Endothelial cell of umbilical vein (primary cell): ENCODE measurements around the gene FAM133A. TPM values are rescaled to one million over a fixed set of nuclear protein-coding genes. Genes with fewer than 3 reads are reported as not detected.

Experiments used
- BruUV-seq: library from RNA; stranded (reverse); fragments of 400-500 nt; replicated peaks from 2 replicates; lab custom pipeline; 2021; lab: Mats Ljungman, UMichigan
- CTCF ChIA-PET: fragments of 300-600, 350-600 bp; sonication (Branson Sonifier 250); formaldehyde crosslinking; loops from one replicate; lab custom pipeline; 2021; ENCODE audit warnings: antibody characterized with exemption, inconsistent platforms; lab: Charles Lee
- POLR2A ChIA-PET: fragments of 300-600, 350-600 bp; sonication (Branson Sonifier 250); formaldehyde crosslinking; loops from one replicate; lab custom pipeline; 2021; ENCODE audit warnings: antibody characterized with exemption, inconsistent platforms; lab: Charles Lee
- DNase-seq: peaks from one replicate; pipeline ENCODE4 v3.0.0-alpha.2; 2011; ENCODE audit warnings: low read depth, low spot score
- FAIRE-seq: peaks from 2 replicates; lab custom pipeline; 2011; peaks lifted over from hg19 to GRCh38; lab: Jason Lieb, UNC
- H2AFZ ChIP-seq: 2 replicates; pipeline ENCODE4 v1.6.0; 2012; ENCODE audit warnings: low read depth, low read length, control low read depth, inconsistent platforms
- H3K27ac ChIP-seq: 2 replicates; pipeline ENCODE4 v1.5.1; 2011; ENCODE audit warnings: low read depth, mild to moderate bottlenecking, control low read depth, low read length, moderate library complexity; ENCODE audit not compliant: insufficient read depth
- H3K27me3 ChIP-seq, 2 experiments: 2 replicates each; pipeline versions ENCODE4 v1.6.0 to v1.6.1; 2011; ENCODE audit warnings: low read length in 2 of 2, mixed read lengths in 1 of 2; ENCODE audit not compliant: control insufficient read depth in 2 of 2, insufficient read depth in 2 of 2
- H3K36me3 ChIP-seq, 2 experiments: 2 replicates in 1 of 2; 3 replicates in 1 of 2; pipeline ENCODE4 v1.5.1; 2011; ENCODE audit warnings: low read length in 2 of 2, mild to moderate bottlenecking in 1 of 2, moderate library complexity in 1 of 2; ENCODE audit not compliant: control insufficient read depth in 2 of 2, insufficient read depth in 2 of 2; ENCODE audit errors: extremely low read depth in 1 of 2
- H3K4me1 ChIP-seq: 3 replicates; pipeline ENCODE4 v1.5.1; 2011; ENCODE audit warnings: mild to moderate bottlenecking, low read length; ENCODE audit not compliant: control insufficient read depth, insufficient read depth; ENCODE audit errors: extremely low read depth
- H3K4me2 ChIP-seq: 2 replicates; pipeline ENCODE4 v1.6.1; 2011; ENCODE audit warnings: low read length, control low read depth, mixed read lengths; ENCODE audit not compliant: insufficient read depth
- H3K4me3 ChIP-seq, 3 experiments: fragments of 200-600 bp in 1 of 3; sonication (generic), shearing (Covaris generic) in 1 of 3; replicated peaks in 1 of 3; 2 replicates each; pipeline ENCODE4 v1.5.1; 2011 to 2016; ENCODE audit warnings: control low read depth in 3 of 3, low read length in 3 of 3, mild to moderate bottlenecking in 2 of 3, inconsistent platforms in 1 of 3, low read depth in 1 of 3, moderate library complexity in 1 of 3; ENCODE audit not compliant: insufficient read depth in 1 of 3
- H3K79me2 ChIP-seq: 2 replicates; pipeline ENCODE4 v1.6.0; 2012; ENCODE audit warnings: low read length, inconsistent platforms; ENCODE audit not compliant: control insufficient read depth, insufficient read depth
- H3K9ac ChIP-seq: replicated peaks from 2 replicates; pipeline ENCODE3; 2011; ENCODE audit warnings: low read length, control low read depth; ENCODE audit not compliant: insufficient read depth; ENCODE audit errors: extremely low read depth
- H3K9me1 ChIP-seq: replicated peaks from 3 replicates; pipeline ENCODE4 v1.6.0; 2011; ENCODE audit warnings: mild to moderate bottlenecking, low read length; ENCODE audit not compliant: control insufficient read depth, insufficient read depth; ENCODE audit errors: extremely low read depth
- H3K9me3 ChIP-seq: replicated peaks from 2 replicates; pipeline ENCODE4 v1.5.1; 2012; ENCODE audit warnings: low read length, inconsistent platforms; ENCODE audit not compliant: control insufficient read depth, insufficient read depth
- H4K20me1 ChIP-seq: replicated peaks from 2 replicates; pipeline ENCODE3; 2011; ENCODE audit warnings: mild to moderate bottlenecking, low read length; ENCODE audit not compliant: control insufficient read depth, insufficient read depth; ENCODE audit errors: extremely low read depth
- CTCF ChIP-seq, 2 donors: IDR thresholded peaks; 1 replicate in 1 of 2; 2 replicates in 1 of 2; pipeline ENCODE4 v1.5.1; 2011; ENCODE audit warnings: low read length in 2 of 2, mild to moderate bottlenecking in 2 of 2, moderate library complexity in 2 of 2, control low read depth in 1 of 2, inconsistent platforms in 1 of 2, low read depth in 1 of 2; ENCODE audit not compliant: insufficient read depth in 1 of 2; ENCODE audit errors: extremely low read depth in 1 of 2
- EZH2 ChIP-seq: IDR thresholded peaks from 2 replicates; pipeline ENCODE4 v1.6.1; 2012; ENCODE audit warnings: borderline replicate concordance, low read depth, mild to moderate bottlenecking, moderate library complexity, low read length, inconsistent platforms; ENCODE audit not compliant: severe bottlenecking
- FOS ChIP-seq: IDR thresholded peaks from 2 replicates; pipeline ENCODE4 v1.6.1; 2011; ENCODE audit warnings: mild to moderate bottlenecking, low read length, moderate library complexity, borderline replicate concordance; ENCODE audit not compliant: insufficient read depth
- GATA2 ChIP-seq: IDR thresholded peaks from 2 replicates; pipeline ENCODE4 v1.7.0; 2011; ENCODE audit warnings: low read depth, mild to moderate bottlenecking, moderate library complexity, mixed read lengths, low read length; ENCODE audit not compliant: insufficient read length, insufficient read depth
- JUN ChIP-seq: IDR thresholded peaks from 2 replicates; pipeline ENCODE4 v1.6.1; 2011; ENCODE audit warnings: borderline replicate concordance, low read depth; ENCODE audit not compliant: insufficient read length, insufficient read depth
- MAX ChIP-seq: IDR thresholded peaks from 2 replicates; pipeline ENCODE4 v1.6.1; 2011; ENCODE audit not compliant: insufficient read depth, insufficient read length
- MYC ChIP-seq: IDR thresholded peaks from one replicate; pipeline ENCODE4 v1.6.1; 2011; ENCODE audit warnings: mild to moderate bottlenecking, low read depth, low read length
- POLR2A ChIP-seq: IDR thresholded peaks from 2 replicates; pipeline ENCODE4 v1.6.1; 2012; ENCODE audit warnings: low read depth, mild to moderate bottlenecking, control low read depth, low read length
- POLR2AphosphoS5 ChIP-seq: IDR thresholded peaks from 2 replicates; pipeline ENCODE4 v1.6.1; 2012; ENCODE audit warnings: low read depth, mild to moderate bottlenecking, control low read depth, low read length, moderate library complexity; ENCODE audit not compliant: insufficient read depth
- dilution Hi-C: fragments of 300-500 bp; cut with MboI; formaldehyde crosslinking; loops from one replicate; pipeline ENCODE4 v1.15.0; 2019; ENCODE audit warnings: low sequenced_read_pairs; ENCODE audit not compliant: extremely low pct_ligation_motif_present
- intact Hi-C: fragments of 100-400 bp; cut with micrococcal nuclease; formaldehyde crosslinking; loops from one replicate; pipeline ENCODE4 v1.10.0; 2022
- polyA plus RNA-seq, 4 experiments: library from polyadenylated mRNA; depleted of rRNA in 3 of 4; stranded (reverse) in 3 of 4; unstranded in 1 of 4; fragments of >200 nt; gene quantifications; 2 replicates each; pipeline versions ENCODE4 v1.2.1 to v1.2.3, GENCODE V29; 2011 to 2012; ENCODE audit warnings: missing spikeins in 1 of 4
- total RNA-seq: library from RNA; stranded (reverse); gene quantifications from 2 replicates; pipeline ENCODE4 v1.2.3, GENCODE V29; 2021

FAM133A gene
- total and polyA plus RNA-seq, 2 donors (not counting 3 experiments of a cell fraction or from before 2014, with no cell fraction given), result not detected

- no peak overlapping the region for H2AFZ ChIP-seq
- TF ChIP-seq POLR2AphosphoS5, result no peak
- no peak for TF ChIP-seq MAX
- TF ChIP-seq MYC, result no peak
- no peak for TF ChIP-seq JUN
- no peak for TF ChIP-seq EZH2
- no peak for TF ChIP-seq POLR2A
- no peak for TF ChIP-seq CTCF (IDR thresholded peaks at IDR 0.05; ENCODE audit: extremely low read depth in 1 of 2, insufficient read depth in 1 of 2, low read depth in 1 of 2, low read length in 2 of 2)
- TF ChIP-seq FOS, result no peak
- TF ChIP-seq GATA2, result no peak
- no peaks in the 10 kb centered on the region for H3K4me1 ChIP-seq
- no peak overlapping the region for H3K4me3 ChIP-seq
- no peak overlapping the region for H3K27ac ChIP-seq
- H3K79me2 ChIP-seq, result no peaks in the 10 kb centered on the region
- H3K4me2 ChIP-seq, result no peak overlapping the region
- no peaks in the 10 kb centered on the region for H3K9me1 ChIP-seq
- intact Hi-C loops, result no loop called here
- no peaks in the 10 kb centered on the region for H3K9me3 ChIP-seq
- H4K20me1 ChIP-seq, result no peaks in the 10 kb centered on the region
- no TSS peak for BruUV-seq
- FAIRE-seq (no peak), DNase-seq (no peak)
- no peaks in the 10 kb centered on the region for H3K27me3 ChIP-seq
- dilution Hi-C loops, result no loop called here
- CTCF ChIA-PET, result no interaction called here
- no peaks in the 10 kb centered on the region for H3K36me3 ChIP-seq
- POLR2A ChIA-PET, result no interaction called here
- H3K9ac ChIP-seq, result no peak overlapping the region
Observed at GRCh38 chrX:93760163-93760562, 86.2 kb downstream of the FAM133A start.

Other genes with a start within 250 kb of the FAM133A start
- 0.22 and 0.25 TPM in 2 replicates for gene NAP1L3, start 628 bp upstream of the FAM133A start, total RNA-seq
- 0.03 and 0.08 TPM in 2 replicates for gene NAP1L3, start 628 bp upstream of the FAM133A start, polyA plus RNA-seq